Thyroid gland (tissue), 4 donors: ENCODE data around the gene CFI.

Experiments
- POLR2A ChIP-seq, 2 donors: fragments of 450-650 bp; IDR thresholded peaks; one replicate each; pipeline ENCODE4 v1.6.1; 2017; ENCODE audit warnings: antibody characterized with exemption in 2 of 2, mild to moderate bottlenecking in 2 of 2, moderate library complexity in 1 of 2
- TF ChIP-seq, protein P1 (sequence below), 6 experiments: fragments of 200-600 bp in 3 of 6; fragments of 450-650 bp in 3 of 6; sonication (generic) in 3 of 6; IDR thresholded peaks; one replicate each; pipeline ENCODE4 v1.5.1; 2016 to 2019; ENCODE audit warnings: antibody characterized with exemption in 6 of 6, mild to moderate bottlenecking in 2 of 6, inconsistent platforms in 1 of 6, moderate library complexity in 1 of 6

DNA sequence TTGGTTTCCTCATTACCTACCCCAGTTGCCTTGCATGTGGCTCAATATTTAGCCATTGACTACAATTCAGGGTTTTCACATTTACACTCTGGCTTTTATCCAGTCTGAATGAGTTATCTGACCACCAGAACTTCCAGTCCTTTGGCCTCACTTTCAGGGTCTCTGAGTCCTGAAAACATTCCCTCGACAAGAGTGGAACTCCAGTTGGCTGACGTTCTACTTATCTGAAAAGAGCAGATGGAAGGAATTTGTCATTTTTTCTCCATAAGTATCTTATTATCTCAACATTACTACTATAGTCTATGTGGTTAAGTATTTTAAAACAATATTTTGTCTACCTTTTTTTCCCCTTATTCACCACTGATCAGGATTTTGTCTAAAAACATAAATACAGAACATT is 93.4 kb downstream of the CFI start:
- TF ChIP-seq, protein P1, sequence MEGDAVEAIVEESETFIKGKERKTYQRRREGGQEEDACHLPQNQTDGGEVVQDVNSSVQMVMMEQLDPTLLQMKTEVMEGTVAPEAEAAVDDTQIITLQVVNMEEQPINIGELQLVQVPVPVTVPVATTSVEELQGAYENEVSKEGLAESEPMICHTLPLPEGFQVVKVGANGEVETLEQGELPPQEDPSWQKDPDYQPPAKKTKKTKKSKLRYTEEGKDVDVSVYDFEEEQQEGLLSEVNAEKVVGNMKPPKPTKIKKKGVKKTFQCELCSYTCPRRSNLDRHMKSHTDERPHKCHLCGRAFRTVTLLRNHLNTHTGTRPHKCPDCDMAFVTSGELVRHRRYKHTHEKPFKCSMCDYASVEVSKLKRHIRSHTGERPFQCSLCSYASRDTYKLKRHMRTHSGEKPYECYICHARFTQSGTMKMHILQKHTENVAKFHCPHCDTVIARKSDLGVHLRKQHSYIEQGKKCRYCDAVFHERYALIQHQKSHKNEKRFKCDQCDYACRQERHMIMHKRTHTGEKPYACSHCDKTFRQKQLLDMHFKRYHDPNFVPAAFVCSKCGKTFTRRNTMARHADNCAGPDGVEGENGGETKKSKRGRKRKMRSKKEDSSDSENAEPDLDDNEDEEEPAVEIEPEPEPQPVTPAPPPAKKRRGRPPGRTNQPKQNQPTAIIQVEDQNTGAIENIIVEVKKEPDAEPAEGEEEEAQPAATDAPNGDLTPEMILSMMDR (IDR thresholded peaks at IDR 0.05): no peak
- TF ChIP-seq POLR2A (IDR thresholded peaks at IDR 0.05): no peak
